T-helper 1 cell treated with Interleukin-12 subunit alpha and Interleukin-12 subunit beta and Interleukin-4 antibody, amounts not matched to agents 30 ng/mL and 1 ng/mL, for 36 hours (primary cell): ENCODE results near the gene AAMDC. TPM values are rescaled to one million over a fixed set of nuclear protein-coding genes. Genes with fewer than 3 reads are reported as not detected.
"Not testable (repeated sequence)": the region's sequence is repeated elsewhere in the genome, so short reads cannot be mapped to it uniquely, and the experiment has no call there.

Experiments used
- intact Hi-C: fragments of 100-400 bp; cut with micrococcal nuclease; formaldehyde crosslinking; loops from one replicate; pipeline ENCODE4 v1.15.1; 2024
- total RNA-seq: library from RNA; stranded (reverse); gene quantifications from 2 replicates; pipeline ENCODE4 v1.2.3, GENCODE V29; 2022

AAMDC gene
- total RNA-seq, 1 donor from 2014 or later: 5.9 TPM

DNA sequence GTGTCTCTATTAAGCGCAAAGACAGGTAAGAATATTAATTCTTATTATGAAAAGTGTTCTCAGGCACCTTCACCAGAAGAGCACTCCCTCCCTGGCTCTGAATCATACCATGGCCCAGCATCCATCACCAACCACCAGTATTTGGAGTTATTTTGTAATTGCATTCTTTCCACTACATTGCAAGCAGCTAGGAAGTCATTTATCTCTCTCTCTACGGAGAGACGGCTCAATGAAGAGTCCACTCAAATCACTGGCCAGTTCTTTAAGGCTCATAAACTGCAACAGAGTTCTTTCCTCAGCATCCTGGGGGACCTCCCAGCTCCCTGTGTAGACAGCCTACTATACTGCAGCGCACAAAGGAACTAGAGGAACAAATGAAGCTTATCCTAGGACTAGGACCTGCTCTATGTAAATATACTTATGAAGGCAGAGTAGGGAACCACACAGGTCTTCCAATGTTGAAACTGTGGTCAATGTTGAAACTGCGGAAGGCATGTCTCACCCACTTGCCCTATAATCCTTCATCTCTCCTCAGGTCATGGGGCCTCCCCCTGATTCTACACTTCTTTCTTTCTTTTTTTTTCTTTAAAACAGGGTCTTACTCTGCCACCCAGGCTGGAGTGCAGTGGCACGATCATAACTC is 63.4 kb downstream of the AAMDC start:
- intact Hi-C loops: no loop called here

DNA sequence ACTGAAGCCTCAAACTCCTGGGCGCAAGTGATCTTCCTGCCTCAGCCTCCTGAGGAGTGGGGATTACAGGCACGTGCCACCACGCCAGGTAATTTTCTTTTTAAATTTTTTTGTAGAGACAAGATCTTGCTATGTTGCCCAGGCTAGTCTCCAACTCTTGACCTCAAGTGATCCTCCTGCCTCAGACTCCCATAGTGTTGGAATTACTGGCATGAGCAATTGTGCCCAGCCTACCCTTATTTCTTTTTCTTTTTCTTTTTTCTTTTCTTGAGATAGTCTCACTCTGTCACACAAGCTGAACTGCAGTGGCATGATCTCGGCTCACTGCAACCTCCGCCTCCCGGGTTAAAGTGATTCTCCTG is 63.9 kb downstream of the AAMDC start:
- intact Hi-C loops: no loop called here

GRCh38 chr11:77886401-77886800 is 65.5 kb downstream of the AAMDC start:
- intact Hi-C loops: no loop called here

- intact Hi-C loops: not testable (repeated sequence)
These were observed 68.1 kb downstream of the AAMDC start for GRCh38 chr11:77889045-77889444.

DNA sequence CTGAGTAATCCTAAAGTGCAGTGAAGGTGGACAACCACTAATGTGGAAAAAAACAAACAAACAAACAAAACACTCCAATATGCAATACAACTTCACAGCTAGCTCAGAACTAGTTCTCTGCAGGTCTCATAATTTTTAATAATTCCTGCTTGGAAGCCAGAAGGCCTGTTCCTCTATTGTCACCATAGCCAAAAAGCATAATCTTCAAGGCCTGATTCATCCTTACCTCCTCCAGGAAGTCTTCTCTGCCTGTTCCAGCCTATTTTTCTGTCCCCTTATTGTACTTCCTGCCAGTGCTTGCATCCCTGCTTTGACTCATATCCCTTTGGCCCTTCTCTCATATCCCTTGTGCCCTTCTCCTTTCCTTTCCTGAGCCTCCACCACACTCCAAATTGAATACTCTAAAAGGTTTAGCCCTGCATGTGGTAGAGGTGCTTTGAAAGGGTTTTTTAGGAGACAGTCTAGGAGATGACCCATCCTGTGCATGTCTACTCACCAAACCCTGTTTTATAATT is 69.2 kb downstream of the AAMDC start:
- intact Hi-C loops: not testable (repeated sequence)

DNA sequence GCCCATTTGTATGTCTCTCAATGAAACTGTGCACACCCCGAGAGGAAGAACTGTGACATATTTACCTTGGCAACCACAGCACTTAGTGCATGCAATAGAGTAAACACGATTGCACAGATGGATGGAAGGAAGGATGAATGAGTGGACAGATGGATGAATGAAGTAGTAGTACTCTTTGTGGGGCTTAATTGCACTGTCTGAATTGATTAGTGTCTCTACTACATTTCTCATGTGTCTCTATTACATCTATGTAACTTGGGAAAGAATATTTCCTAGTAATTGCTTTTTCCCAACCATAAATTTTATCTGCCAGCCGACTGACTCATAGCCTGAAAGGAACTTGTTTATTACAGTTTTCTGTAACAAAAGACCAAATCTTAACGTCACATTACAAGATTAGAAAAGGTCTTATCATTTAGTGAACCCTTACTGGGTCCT is 69.7 kb downstream of the AAMDC start:
- intact Hi-C loops: not testable (repeated sequence)

GRCh38 chr11:77891256-77891655 is 70.3 kb downstream of the AAMDC start:
- intact Hi-C loops: not testable (repeated sequence)

DNA sequence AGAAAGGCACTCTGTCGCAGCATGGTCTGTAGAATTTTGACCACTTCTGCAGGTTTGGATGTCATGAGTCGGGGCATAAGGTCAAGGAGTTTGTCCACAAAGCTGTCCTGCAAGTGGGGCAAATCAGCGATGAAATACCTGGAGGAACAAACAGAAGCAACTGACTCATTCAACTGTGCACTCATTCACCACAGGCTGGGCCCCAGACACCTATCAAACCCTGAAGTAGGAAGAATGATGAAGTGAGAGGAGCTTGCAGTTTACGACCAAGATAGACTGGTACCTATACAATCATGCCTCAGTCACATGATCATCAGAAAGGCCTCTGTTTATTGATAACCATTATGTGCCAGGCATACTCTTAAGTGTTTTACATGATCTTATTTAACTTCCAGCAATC is 70.8 kb downstream of the AAMDC start:
- intact Hi-C loops: not testable (repeated sequence)

DNA sequence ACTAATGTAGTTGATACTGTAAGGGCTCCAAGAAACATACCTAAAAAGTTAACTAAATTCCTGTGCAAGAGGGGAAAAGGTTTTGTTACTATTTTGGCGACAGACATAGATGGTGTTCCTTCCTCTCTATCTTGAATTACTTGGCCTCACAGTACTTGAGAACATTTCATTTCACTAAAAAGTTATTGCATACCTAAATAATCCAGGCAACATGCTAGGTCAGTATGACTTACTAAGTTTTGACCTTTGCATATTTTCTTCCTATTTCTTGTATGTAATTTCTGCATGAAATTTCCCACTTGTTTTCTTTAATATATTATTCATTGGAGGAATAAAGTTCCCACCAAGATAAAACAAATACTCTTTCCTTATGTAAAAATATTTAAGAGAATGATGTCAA is 74.0 kb downstream of the AAMDC start:
- intact Hi-C loops: not testable (repeated sequence)

DNA sequence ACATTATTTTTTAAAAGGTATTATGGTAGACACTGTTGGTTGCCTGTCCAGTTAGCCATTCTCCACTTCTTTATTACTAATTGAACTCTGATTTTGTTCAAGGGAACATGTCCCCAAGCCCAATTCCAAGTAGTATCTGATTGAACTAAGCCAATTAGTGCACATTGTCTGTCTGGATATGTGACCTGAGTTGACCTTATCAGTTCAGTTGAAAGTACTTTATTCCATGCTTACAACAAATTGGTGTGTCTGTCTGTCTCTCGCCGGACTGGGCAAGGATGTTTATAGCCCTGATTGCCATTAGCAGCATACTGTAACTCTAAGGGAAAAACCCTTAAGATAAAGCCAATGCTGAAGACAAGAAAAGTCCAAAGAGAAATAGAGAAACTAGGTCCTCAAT is 87.9 kb downstream of the AAMDC start:
- intact Hi-C loops: no loop called here

- intact Hi-C loops: no loop called here
These were observed 88.3 kb downstream of the AAMDC start for GRCh38 chr11:77909277-77909676.

DNA sequence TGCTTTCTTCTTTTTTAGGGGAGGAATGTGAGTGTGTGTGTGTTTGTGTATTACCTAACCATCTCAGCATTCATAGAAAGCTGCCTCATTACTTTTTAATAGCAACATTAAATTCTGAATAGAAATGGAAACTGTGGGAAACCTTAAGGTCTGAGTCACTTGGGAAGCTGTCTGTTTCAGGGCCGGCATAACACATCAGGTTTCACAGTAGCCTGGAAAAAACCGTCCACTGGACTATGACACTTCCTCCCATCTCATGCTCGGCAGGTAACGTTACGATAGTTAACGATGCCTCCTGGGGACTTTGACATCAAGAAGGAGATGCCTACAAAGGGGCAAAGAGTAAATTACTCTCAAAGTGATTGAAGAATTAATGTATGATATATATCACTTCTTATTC is 89.9 kb downstream of the AAMDC start:
- intact Hi-C loops: not testable (repeated sequence)

- intact Hi-C loops: not testable (repeated sequence)
These were observed 92.8 kb downstream of the AAMDC start for GRCh38 chr11:77913608-77914306.

DNA sequence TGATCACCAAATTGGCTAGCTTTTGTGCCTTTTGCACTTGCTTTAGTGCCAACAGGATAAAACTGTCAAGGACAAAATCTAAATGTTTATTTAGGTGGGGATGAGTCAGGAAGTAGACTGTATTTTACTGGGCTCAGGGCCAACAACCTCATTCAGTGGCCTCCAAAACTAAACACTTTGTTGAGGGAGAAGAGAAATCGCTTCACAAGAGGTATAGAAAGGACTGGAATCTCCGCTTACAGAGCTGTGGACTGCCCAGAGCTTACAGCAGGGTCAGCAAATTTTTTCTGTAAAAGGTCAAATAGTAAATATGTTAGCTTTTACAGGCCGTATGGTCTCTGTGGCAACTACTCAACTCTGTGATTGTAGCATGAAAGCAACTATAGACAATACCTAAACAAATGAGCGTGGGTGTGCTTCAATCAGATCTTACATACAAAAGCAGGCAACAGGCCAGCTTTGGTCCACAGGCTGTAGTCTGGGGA is 93.4 kb downstream of the AAMDC start:
- intact Hi-C loops: not testable (repeated sequence)

GRCh38 chr11:77917713-77918112 is 96.8 kb downstream of the AAMDC start:
- intact Hi-C loops: not testable (repeated sequence)

Other genes starting within 250 kb of the AAMDC start
- gene AQP11, start 231.2 kb upstream of the AAMDC start, total RNA-seq: 0.10 and 0.34 TPM in 2 replicates
- gene CLNS1A, start 183.3 kb upstream of the AAMDC start, total RNA-seq: 102 and 109 TPM in 2 replicates
- gene RSF1, start 422 bp upstream of the AAMDC start, total RNA-seq: 56.8 and 60.1 TPM in 2 replicates
- 55.5 and 59.2 TPM in 2 replicates for gene INTS4, start 173.5 kb downstream of the AAMDC start, total RNA-seq
- 0.49 and 0.80 TPM in 2 replicates for gene KCTD14, start 202.1 kb downstream of the AAMDC start, total RNA-seq
- not detected in 2 replicates for gene THRSP, start 242.7 kb downstream of the AAMDC start, total RNA-seq